ENCODE results near the gene DNAJC19.

DNAJC19 gene

DNA sequence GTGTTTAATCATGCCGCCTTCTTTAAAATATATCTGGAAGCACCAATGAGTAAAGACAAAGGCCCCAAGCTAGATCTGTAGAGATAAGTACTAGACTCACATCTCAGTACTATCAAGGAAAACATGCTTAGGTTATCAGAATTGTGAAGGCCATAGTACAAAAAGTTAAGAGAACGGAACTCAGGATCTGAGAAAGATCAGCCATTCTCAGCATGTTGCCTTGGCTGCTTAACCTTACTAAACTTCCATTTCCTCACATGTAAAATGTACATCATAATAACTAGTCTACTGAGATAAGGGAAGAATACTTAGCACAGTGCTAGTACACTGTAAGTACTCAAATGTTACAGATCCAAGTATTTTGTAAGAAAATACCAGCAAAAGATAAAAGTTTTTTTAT is 7.6 kb downstream of the DNAJC19 start:
- TF ChIP-seq ZNF274 (IDR thresholded peaks at IDR 0.05; ENCODE audit: low read depth, low read length) (no peak), YY1 (IDR thresholded peaks at IDR 0.05; ENCODE audit: insufficient read depth, insufficient read length) (no peak), SUZ12 (IDR thresholded peaks at IDR 0.05; ENCODE audit: extremely low read depth, insufficient read depth, insufficient read length) (no peak)
- no peaks in the 10 kb centered on the region for H3K4me1 ChIP-seq (ENCODE audit: insufficient read depth, insufficient read length)
- H3K27me3 ChIP-seq (ENCODE audit: insufficient read depth, insufficient read length) = no peaks in the 10 kb centered on the region
- no peak for DNase-seq (ENCODE audit: low read depth, low spot score)
- H3K36me3 ChIP-seq (ENCODE audit: insufficient read depth, insufficient read length, low read length) = peaks cover 53% of the 10 kb centered on the region
- no peak overlapping the region for H3K4me3 ChIP-seq (ENCODE audit: insufficient read length, low read depth)
- no peak overlapping the region for H3K9ac ChIP-seq (ENCODE audit: insufficient read length, low read depth)
- H3K9me3 ChIP-seq (ENCODE audit: insufficient read depth, low read length) = no peaks in the 10 kb centered on the region

DNA sequence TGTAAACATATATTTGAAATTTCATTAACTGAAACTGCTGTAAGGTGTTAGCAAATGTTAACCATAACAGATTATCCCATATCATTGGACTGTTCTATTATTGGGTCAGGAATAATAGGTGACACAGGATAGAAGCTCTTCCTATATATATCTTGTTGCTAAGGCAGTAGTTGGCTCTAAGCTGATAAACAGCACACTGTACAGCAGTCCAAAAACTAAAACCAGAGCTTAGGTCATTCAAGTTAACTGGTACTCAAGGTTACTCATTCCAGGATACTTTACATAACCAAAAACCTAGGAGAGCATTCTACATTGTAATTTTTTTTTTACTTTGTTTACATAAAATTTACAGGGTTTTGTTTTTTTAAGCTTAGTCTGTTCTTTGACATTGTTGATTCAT is 8.9 kb downstream of the DNAJC19 start:
- Histone ChIP-seq H3K9me3 (ENCODE audit: insufficient read depth, low read length) (no peaks in the 10 kb centered on the region), H3K4me3 (ENCODE audit: insufficient read length, low read depth) (no peak overlapping the region), H3K9ac (ENCODE audit: insufficient read length, low read depth) (no peak overlapping the region), H3K36me3 (ENCODE audit: insufficient read depth, insufficient read length, low read length) (peaks cover 58% of the 10 kb centered on the region), H3K27me3 (ENCODE audit: insufficient read depth, insufficient read length) (no peaks in the 10 kb centered on the region), H3K4me1 (ENCODE audit: insufficient read depth, insufficient read length) (no peaks in the 10 kb centered on the region)
- TF ChIP-seq YY1 (IDR thresholded peaks at IDR 0.05; ENCODE audit: insufficient read depth, insufficient read length) = no peak
- no peak for TF ChIP-seq ZNF274 (IDR thresholded peaks at IDR 0.05; ENCODE audit: low read depth, low read length)
- no peak for TF ChIP-seq SUZ12 (IDR thresholded peaks at IDR 0.05; ENCODE audit: extremely low read depth, insufficient read depth, insufficient read length)
- no peak for DNase-seq (ENCODE audit: low read depth, low spot score)

DNA sequence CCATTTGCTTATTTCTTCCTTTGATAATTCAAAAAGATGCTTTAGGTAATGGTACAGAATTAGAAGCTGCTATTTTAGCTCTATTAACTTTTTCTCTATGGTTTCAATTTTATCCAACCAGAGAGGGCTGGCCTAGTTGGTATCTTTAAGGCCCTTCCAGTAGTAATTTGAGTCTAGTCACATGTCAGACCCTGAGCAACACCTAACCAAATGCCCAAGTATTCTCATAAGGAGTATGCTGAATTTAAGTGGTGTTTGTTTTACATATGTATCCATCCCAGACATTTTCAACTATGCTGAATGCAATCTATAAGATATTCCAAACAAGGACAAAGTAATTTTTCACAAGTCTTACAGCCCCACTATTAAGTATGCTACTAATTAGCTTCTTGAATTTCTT is 9.6 kb downstream of the DNAJC19 start:
- H3K9ac ChIP-seq (ENCODE audit: insufficient read length, low read depth) = no peak overlapping the region
- no peak overlapping the region for H3K4me3 ChIP-seq (ENCODE audit: insufficient read length, low read depth)
- DNase-seq (ENCODE audit: low read depth, low spot score) = no peak
- H3K36me3 ChIP-seq (ENCODE audit: insufficient read depth, insufficient read length, low read length) = peaks cover 53% of the 10 kb centered on the region
- H3K4me1 ChIP-seq (ENCODE audit: insufficient read depth, insufficient read length) = no peaks in the 10 kb centered on the region
- H3K27me3 ChIP-seq (ENCODE audit: insufficient read depth, insufficient read length) = no peaks in the 10 kb centered on the region
- TF ChIP-seq YY1 (IDR thresholded peaks at IDR 0.05; ENCODE audit: insufficient read depth, insufficient read length) (no peak), ZNF274 (IDR thresholded peaks at IDR 0.05; ENCODE audit: low read depth, low read length) (no peak), SUZ12 (IDR thresholded peaks at IDR 0.05; ENCODE audit: extremely low read depth, insufficient read depth, insufficient read length) (no peak)
- H3K9me3 ChIP-seq (ENCODE audit: insufficient read depth, low read length) = no peaks in the 10 kb centered on the region

DNA sequence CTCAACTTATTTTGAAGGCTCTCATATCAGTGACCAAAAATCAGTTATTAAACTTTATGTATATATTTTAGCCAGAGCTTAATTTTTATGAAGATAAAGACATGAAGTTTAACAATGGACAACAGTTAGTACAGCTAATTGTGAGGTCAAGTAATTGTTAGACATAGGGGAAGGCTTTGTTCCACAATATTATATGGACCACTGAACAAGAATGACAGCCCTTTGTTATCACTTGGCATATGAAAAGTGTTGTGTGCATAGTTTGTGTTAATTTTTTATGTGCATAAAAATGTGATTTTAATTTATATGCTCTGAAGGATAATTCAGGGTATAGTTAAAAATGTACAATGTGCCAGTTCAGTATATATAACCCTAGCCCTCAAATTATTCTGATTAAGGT is 12.0 kb downstream of the DNAJC19 start:
- Histone ChIP-seq H3K4me1 (ENCODE audit: insufficient read depth, insufficient read length) (no peaks in the 10 kb centered on the region), H3K27me3 (ENCODE audit: insufficient read depth, insufficient read length) (no peaks in the 10 kb centered on the region), H3K36me3 (ENCODE audit: insufficient read depth, insufficient read length, low read length) (peaks cover 59% of the 10 kb centered on the region), H3K9ac (ENCODE audit: insufficient read length, low read depth) (no peak overlapping the region), H3K4me3 (ENCODE audit: insufficient read length, low read depth) (no peak overlapping the region), H3K9me3 (ENCODE audit: insufficient read depth, low read length) (no peaks in the 10 kb centered on the region)
- TF ChIP-seq ZNF274 (IDR thresholded peaks at IDR 0.05; ENCODE audit: low read depth, low read length) (no peak), SUZ12 (IDR thresholded peaks at IDR 0.05; ENCODE audit: extremely low read depth, insufficient read depth, insufficient read length) (no peak), YY1 (IDR thresholded peaks at IDR 0.05; ENCODE audit: insufficient read depth, insufficient read length) (no peak)
- DNase-seq (ENCODE audit: low read depth, low spot score) = no peak

DNA sequence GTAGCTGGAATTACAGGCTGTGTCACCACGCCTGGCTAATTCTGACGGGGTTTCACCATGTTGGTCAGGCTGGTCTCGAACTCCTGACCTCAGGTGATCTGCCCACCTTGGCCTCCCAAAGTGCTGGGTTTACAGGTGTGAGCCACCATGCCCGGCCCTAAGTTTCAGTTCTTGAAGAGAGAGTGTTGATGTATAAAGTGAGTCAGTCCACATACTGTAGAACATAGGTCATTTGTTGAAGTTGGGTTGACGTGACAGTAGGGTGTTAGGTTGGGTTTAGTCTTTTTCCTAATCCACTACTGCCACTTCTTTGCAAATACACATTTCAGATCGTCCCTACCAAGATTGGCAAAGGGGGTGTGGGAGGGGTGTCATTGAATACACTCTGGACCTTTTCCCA is 15.2 kb downstream of the DNAJC19 start:
- Histone ChIP-seq H3K9ac (ENCODE audit: insufficient read length, low read depth) (no peak overlapping the region), H3K4me1 (ENCODE audit: insufficient read depth, insufficient read length) (no peaks in the 10 kb centered on the region), H3K4me3 (ENCODE audit: insufficient read length, low read depth) (no peak overlapping the region), H3K27me3 (ENCODE audit: insufficient read depth, insufficient read length) (no peaks in the 10 kb centered on the region), H3K9me3 (ENCODE audit: insufficient read depth, low read length) (no peaks in the 10 kb centered on the region), H3K36me3 (ENCODE audit: insufficient read depth, insufficient read length, low read length) (peaks cover 81% of the 10 kb centered on the region)
- no peak for DNase-seq (ENCODE audit: low read depth, low spot score)
- no peak for TF ChIP-seq SUZ12 (IDR thresholded peaks at IDR 0.05; ENCODE audit: extremely low read depth, insufficient read depth, insufficient read length)
- TF ChIP-seq YY1 (IDR thresholded peaks at IDR 0.05; ENCODE audit: insufficient read depth, insufficient read length) = no peak
- TF ChIP-seq ZNF274 (IDR thresholded peaks at IDR 0.05; ENCODE audit: low read depth, low read length) = no peak

DNA sequence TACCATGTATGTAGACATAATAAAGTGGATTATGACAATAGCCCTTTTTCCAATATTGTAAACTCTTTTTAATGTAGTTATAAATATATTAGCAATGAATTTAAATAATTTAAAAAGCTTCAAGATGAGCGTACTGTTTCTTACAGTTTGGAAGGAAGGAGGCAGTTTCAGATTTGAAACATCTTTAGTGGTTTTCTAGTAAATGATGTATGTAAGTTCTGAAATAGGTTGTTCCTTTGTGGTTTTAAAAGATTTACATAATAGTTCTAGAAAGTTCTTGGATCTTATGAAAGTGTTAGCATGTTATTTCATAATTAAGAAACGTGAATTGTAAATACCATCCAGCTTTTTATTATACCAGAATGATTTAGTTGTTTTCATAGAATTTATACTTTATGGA is 16.0 kb downstream of the DNAJC19 start:
- H3K9me3 ChIP-seq (ENCODE audit: insufficient read depth, low read length) = no peaks in the 10 kb centered on the region
- H3K27me3 ChIP-seq (ENCODE audit: insufficient read depth, insufficient read length) = no peaks in the 10 kb centered on the region
- TF ChIP-seq ZNF274 (IDR thresholded peaks at IDR 0.05; ENCODE audit: low read depth, low read length) (no peak), SUZ12 (IDR thresholded peaks at IDR 0.05; ENCODE audit: extremely low read depth, insufficient read depth, insufficient read length) (no peak), YY1 (IDR thresholded peaks at IDR 0.05; ENCODE audit: insufficient read depth, insufficient read length) (no peak)
- DNase-seq (ENCODE audit: low read depth, low spot score) = no peak
- peaks cover 87% of the 10 kb centered on the region for H3K36me3 ChIP-seq (ENCODE audit: insufficient read depth, insufficient read length, low read length)
- no peak overlapping the region for H3K4me3 ChIP-seq (ENCODE audit: insufficient read length, low read depth)
- no peaks in the 10 kb centered on the region for H3K4me1 ChIP-seq (ENCODE audit: insufficient read depth, insufficient read length)
- no peak overlapping the region for H3K9ac ChIP-seq (ENCODE audit: insufficient read length, low read depth)

DNA sequence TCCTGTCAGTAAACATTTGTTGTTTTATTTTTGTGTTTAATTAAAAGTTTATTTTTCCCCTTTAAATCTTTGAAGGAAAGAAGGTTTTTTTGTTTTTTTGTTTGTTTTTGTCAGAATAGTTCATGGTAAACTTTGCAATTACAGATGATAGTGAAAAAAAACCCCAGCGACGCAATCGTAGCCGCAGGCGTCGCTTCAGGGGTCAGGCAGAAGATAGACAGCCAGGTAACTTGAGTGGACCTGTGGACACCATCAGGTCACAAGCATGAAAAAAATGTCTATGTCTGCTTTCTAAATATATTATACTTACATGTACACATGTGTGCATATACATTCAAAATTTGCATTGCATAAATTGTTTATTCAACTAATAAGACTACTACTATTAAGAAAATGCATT is 18.6 kb downstream of the DNAJC19 start:
- H3K27me3 ChIP-seq (ENCODE audit: insufficient read depth, insufficient read length) = no peaks in the 10 kb centered on the region
- TF ChIP-seq YY1 (IDR thresholded peaks at IDR 0.05; ENCODE audit: insufficient read depth, insufficient read length) (no peak), ZNF274 (IDR thresholded peaks at IDR 0.05; ENCODE audit: low read depth, low read length) (no peak), SUZ12 (IDR thresholded peaks at IDR 0.05; ENCODE audit: extremely low read depth, insufficient read depth, insufficient read length) (no peak)
- peaks cover 83% of the 10 kb centered on the region for H3K36me3 ChIP-seq (ENCODE audit: insufficient read depth, insufficient read length, low read length)

DNA sequence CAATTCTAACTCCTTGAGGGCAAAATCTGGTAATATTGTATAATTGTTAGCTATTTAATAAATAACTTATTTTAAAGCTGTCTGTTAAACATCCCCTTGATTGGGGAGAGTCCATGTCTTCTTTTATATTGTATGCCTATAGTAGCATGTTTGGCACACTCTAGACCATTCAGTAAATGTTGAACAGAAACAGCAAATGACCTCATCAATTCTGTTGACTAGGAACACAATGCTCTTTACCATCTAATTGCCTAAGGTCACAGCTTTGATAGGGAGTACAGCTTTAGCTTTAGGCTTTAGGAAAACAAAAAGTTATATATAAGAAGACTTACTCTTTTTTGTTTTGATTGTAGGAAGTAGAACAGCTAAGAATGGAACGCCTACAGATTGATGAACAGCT is 27.0 kb downstream of the DNAJC19 start:
- peaks cover 80% of the 10 kb centered on the region for H3K36me3 ChIP-seq (ENCODE audit: insufficient read depth, insufficient read length, low read length)
- H3K27me3 ChIP-seq (ENCODE audit: insufficient read depth, insufficient read length) = no peaks in the 10 kb centered on the region
- no peak for TF ChIP-seq SUZ12 (IDR thresholded peaks at IDR 0.05; ENCODE audit: extremely low read depth, insufficient read depth, insufficient read length)
- TF ChIP-seq ZNF274 (IDR thresholded peaks at IDR 0.05; ENCODE audit: low read depth, low read length) = no peak
- no peak for TF ChIP-seq YY1 (IDR thresholded peaks at IDR 0.05; ENCODE audit: insufficient read depth, insufficient read length)
- H3K9ac ChIP-seq (ENCODE audit: insufficient read length, low read depth) = no peak overlapping the region
- H3K9me3 ChIP-seq (ENCODE audit: insufficient read depth, low read length) = no peaks in the 10 kb centered on the region
- DNase-seq (ENCODE audit: low read depth, low spot score) = no peak
- no peaks in the 10 kb centered on the region for H3K4me1 ChIP-seq (ENCODE audit: insufficient read depth, insufficient read length)
- H3K4me3 ChIP-seq (ENCODE audit: insufficient read length, low read depth) = no peak overlapping the region

More for the DNA sequence above, 18.6 kb downstream of the DNAJC19 start:
- no peaks in the 10 kb centered on the region for H3K4me1 ChIP-seq (ENCODE audit: insufficient read depth, insufficient read length)
- DNase-seq (ENCODE audit: low read depth, low spot score) = no peak
- H3K9me3 ChIP-seq (ENCODE audit: insufficient read depth, low read length) = no peaks in the 10 kb centered on the region
- H3K9ac ChIP-seq (ENCODE audit: insufficient read length, low read depth) = no peak overlapping the region
- no peak overlapping the region for H3K4me3 ChIP-seq (ENCODE audit: insufficient read length, low read depth)
